ENCODE results near the gene PTPRD.

DNA sequence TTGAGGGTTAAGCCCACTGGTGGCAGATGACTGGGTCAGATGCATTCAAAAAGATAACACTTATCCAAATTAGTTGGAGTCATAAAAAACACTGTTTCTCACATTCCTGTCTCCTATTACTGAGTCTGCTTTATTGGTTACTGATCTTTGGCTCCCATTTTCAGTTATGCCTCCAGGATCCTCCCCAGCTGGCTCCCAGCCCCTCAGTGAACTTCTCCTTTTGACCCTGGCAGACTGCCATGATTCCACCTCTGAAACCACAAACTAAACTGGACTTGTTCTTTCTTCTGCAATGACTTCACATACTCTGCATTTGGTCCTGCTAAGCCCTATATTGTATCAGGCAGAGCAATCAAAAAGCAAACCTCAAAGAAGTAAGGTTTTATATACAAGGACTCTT lies 1952.4 kb downstream of the PTPRD start:
- TF ChIP-seq CTCF (conservative IDR thresholded peaks at IDR 0.05; ENCODE audit: low read depth in 2 of 2) (no peak), EZH2phosphoT487 (IDR thresholded peaks at IDR 0.05; ENCODE audit: unreplicated experiment) (no peak), CREB1 (CRISPR knock-in tag; IDR thresholded peaks at IDR 0.05; ENCODE audit: low read depth) (no peak), POLR2AphosphoS5 (IDR thresholded peaks at IDR 0.05; ENCODE audit: low read depth) (no peak), EZH2 (IDR thresholded peaks at IDR 0.05; ENCODE audit: low read depth, unreplicated experiment) (no peak), JUNB (IDR thresholded peaks at IDR 0.05; ENCODE audit: unreplicated experiment) (no peak), STAT1 (IDR thresholded peaks at IDR 0.05; ENCODE audit: unreplicated experiment) (no peak), ZNF114 (CRISPR knock-in tag; IDR thresholded peaks at IDR 0.05) (no peak)
- TF ChIP-seq, protein P1, sequence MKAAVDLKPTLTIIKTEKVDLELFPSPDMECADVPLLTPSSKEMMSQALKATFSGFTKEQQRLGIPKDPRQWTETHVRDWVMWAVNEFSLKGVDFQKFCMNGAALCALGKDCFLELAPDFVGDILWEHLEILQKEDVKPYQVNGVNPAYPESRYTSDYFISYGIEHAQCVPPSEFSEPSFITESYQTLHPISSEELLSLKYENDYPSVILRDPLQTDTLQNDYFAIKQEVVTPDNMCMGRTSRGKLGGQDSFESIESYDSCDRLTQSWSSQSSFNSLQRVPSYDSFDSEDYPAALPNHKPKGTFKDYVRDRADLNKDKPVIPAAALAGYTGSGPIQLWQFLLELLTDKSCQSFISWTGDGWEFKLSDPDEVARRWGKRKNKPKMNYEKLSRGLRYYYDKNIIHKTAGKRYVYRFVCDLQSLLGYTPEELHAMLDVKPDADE (IDR thresholded peaks at IDR 0.05): no peak
